ENCODE data around the gene HLA-DRA.

HLA-DRA gene

GRCh38 chr6:32483968-32484613 is 44.4 kb downstream of the HLA-DRA start:
- no peak for TF ChIP-seq CTCF (IDR thresholded peaks at IDR 0.05; ENCODE audit: low read depth, low read length)
- no peak overlapping the region for H3K4me3 ChIP-seq (ENCODE audit: low read depth, low read length)

GRCh38 chr6:32484614-32484998 is 44.9 kb downstream of the HLA-DRA start:
- TF ChIP-seq CTCF (IDR thresholded peaks at IDR 0.05; ENCODE audit: low read depth, low read length), result no peak
- no peak overlapping the region for H3K4me3 ChIP-seq (ENCODE audit: low read depth, low read length)

- no peak overlapping the region for H3K4me3 ChIP-seq (ENCODE audit: low read depth, low read length)
- TF ChIP-seq CTCF (IDR thresholded peaks at IDR 0.05; ENCODE audit: low read depth, low read length), result no peak
Observed at GRCh38 chr6:32488083-32488482, 48.4 kb downstream of the HLA-DRA start.

GRCh38 chr6:32491700-32492099 is 52.0 kb downstream of the HLA-DRA start:
- H3K4me3 ChIP-seq (ENCODE audit: low read depth, low read length), result no peak overlapping the region
- TF ChIP-seq CTCF (IDR thresholded peaks at IDR 0.05; ENCODE audit: low read depth, low read length), result no peak

- no peak overlapping the region for H3K4me3 ChIP-seq (ENCODE audit: low read depth, low read length)
- TF ChIP-seq CTCF (IDR thresholded peaks at IDR 0.05; ENCODE audit: low read depth, low read length), result no peak
Observed at GRCh38 chr6:32492351-32492750, 52.7 kb downstream of the HLA-DRA start.
